ENCODE measurements around the gene SEPHS1.

GRCh38 chr10:13376297-13376696, 28.2 kb upstream of the SEPHS1 start:
- no peak for TF ChIP-seq CTCF (IDR thresholded peaks at IDR 0.05)
- TF ChIP-seq EZH2 (IDR thresholded peaks at IDR 0.05; ENCODE audit: borderline replicate concordance, insufficient read depth, low read depth, low read length, poor library complexity, severe bottlenecking), result no peak
